GM19099 (cell line): ENCODE data around the gene OBSL1.

ENCODE experiments used
- POLR2A ChIP-seq: IDR thresholded peaks from 3 replicates; pipeline ENCODE4 v1.6.1; 2011; ENCODE audit warnings: low read depth; ENCODE audit not compliant: insufficient read length; ENCODE audit errors: extremely low read depth

Gene OBSL1

DNA sequence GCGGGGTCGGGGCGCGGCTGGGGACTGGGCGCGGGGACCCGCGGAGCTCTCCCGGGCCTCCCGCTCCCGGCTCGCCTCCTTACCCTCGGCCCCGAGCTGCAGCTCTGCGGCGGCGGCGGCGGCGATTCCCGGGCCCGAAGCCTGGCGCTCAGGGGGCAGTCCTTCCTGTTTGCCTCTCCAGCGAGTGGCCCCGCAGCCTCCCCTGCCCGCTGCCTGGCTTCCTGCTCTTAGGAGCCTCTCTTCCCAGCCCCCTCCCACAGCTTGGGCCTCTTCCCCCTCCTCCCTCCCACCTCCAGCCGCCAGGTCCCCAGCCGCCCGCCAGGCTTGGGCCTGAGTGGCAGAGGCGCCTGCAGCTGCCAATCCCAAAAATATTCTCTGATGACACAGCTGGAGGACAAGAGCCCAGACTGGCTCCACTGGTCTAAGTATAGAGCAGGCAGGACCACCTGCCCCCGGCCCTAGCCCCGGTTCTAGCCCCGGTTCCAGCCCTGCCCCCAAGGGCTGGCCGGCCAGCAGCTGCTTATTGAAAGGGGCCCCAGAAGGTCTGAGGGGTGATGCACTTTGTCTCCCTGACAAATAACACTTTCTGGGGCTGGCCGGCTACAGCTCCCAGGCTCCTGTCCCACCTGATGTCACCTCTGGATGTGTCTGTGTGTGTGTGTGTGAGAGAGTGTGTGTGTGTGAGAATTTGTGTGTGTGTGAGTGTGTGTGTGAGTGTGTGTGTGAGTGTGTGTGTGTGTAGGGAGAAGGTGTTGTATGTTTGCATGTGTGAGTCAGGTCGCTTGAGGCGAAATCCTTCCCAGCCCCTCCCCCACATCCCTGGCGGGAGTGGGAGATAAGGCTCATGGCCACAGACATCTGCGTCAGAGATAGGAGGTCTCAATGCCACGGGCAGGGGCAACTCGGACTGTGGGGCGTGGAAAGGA, at the start of gene OBSL1:
Gene OBSL1, minus strand, starts transcription at position 229 of the 926 bp plus-strand sequence. CDS start 307 bp downstream, outside the sequence.
- TF ChIP-seq POLR2A: no peak

DNA sequence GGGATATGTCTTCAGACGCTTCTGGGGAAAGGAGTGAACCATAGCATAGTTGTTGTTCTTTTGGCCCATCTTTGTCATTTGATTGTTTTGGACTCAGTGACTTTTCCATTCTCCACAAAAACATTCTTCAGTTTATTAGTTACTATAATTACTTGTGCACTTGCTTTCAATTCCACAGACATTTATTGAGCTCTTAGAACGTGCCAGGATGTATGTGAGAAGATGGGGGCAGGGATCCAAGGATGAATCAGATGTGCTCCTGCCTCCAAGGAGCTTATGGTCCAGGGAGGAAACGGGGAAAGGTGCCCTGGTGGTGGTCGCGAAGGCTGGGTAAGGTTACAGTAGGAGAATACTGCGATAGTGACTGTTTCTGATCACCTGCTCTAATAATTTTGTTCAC, 49.2 kb upstream of the OBSL1 start:
- no peak for TF ChIP-seq POLR2A

DNA sequence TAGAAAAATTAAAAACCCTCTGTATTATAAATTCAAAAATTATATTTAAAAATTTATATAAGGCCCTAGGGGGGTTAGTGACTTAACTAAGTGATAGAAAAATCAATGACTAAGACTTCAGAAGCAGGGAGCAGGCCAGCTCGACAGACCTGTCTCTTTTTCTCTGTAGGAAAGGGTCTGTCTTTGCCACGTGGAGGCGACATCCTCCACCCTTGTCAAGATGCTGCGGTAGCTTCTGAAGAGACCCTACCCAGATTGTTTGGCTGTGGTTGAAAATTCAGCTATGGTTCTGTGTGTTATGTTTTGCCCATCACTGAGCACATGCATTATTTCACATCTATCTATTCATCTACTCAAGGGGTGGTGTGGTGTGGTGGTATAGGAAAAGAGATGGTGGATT, 47.9 kb upstream of the OBSL1 start:
- no peak for TF ChIP-seq POLR2A

DNA sequence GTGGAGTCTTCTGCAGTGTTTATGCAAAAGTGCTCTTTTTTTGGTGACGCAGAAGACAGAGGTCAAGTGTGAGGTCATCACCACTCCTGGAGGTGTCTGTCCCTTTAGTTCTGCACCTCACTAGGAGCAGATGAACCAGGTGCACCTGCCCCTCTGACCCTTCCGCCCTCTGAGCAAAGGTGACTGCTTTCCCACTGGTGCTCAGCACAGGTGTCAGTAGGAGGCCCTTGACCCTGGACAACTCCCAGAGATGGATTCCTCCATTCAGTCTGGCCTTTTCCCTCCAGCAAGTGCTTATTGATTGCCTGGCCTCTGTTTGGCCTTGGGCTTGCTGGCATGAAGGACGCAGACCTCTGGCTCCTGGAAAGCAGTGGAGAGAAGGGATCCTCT, 47.4 kb upstream of the OBSL1 start:
- TF ChIP-seq POLR2A: no peak

DNA sequence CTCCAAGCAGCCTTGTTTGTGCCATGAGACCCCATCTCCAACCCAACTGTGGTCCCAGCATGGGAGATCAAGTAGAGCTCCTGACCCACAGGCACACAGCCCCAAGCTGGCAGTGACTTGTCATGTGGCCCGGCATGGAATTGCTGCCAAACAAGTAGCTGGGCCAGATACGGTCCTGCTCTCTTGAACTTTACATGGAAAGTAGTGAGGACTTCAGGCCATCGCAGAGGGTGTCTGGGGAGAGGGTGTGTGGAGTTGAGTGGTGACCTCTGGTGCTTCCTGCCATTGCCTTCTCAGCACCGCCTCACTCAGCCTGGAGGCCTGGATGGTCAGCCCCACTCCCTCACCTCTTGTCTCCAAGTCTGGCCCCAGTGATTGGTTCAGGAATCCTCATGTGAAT, 45.2 kb upstream of the OBSL1 start:
- TF ChIP-seq POLR2A: no peak

DNA sequence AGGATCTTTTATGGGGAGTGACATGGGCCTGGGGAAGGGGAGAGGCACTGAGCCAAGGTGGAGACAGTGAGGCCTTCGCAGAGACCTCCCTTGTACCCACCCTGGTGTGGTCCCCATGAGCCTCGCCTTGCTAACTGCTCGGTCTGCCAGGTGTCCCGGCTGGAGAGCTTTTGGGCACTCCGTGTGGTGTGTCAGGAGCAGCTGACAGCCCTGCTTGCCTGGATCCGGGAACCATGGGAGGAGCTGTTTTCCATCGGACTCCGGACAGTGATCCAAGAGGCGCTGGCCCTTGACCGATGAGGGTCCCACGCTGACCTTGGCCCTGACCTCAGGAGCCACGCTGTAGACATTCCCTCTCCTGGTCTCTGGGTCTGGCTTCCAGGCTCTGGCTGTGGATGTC, 44.6 kb upstream of the OBSL1 start:
- TF ChIP-seq POLR2A: no peak

DNA sequence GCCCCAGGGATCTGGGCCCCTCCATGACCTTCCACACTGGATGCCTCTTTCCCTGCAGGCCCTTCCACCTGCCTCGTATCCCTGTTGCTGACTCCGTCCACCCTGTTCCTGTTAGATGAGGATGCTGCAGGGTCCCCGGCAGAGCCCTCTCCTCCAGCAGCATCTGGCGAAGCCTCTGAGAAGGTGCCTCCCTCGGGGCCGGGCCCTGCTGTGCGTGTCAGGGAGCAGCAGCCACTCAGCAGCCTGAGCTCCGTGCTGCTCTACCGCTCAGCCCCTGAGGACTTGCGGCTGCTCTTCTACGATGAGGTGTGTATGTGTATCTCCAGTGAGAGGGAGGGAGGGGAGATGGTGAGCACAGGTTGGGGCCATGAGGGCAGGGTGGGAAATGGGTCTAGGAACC, 43.7 kb upstream of the OBSL1 start:
- no peak for TF ChIP-seq POLR2A

DNA sequence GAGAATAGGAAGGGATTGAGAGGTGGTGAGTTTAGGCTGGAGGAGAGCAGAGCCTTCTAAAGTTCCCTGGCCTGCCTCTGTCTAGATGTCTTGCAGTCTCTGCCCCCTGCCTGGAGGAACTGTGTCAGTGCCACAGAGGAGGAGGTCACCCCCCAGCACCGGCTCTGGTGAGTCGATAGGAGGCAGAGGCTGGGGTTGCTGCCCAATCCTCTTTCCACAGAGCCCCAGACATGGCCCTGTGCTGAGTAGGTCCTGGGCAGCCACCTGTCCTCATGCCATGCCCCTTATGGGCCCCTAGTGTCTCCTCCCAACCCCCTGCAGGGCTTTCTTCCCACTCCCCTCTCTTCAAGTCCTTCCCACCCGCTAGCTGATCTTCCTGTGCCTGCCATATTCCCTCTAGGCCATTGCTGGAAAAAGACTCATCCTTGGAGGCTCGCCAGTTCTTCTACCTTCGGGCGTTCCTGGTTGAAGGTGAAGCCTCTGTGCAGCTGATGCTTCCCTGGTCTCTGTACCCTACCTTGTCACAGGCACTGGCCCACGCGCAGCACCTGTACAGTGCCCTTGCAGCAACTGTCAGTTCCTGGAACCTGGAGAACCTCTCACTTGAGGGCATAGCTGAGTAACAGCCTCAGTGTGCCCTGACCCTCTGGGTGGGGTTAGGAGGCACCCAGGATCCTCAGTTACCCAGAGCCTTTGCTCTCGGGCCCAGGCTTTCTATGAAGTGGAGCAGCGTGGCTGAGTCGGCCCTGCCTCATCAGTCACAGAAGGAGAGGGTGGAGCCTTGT, 42.9 kb upstream of the OBSL1 start:
- no peak for TF ChIP-seq POLR2A

DNA sequence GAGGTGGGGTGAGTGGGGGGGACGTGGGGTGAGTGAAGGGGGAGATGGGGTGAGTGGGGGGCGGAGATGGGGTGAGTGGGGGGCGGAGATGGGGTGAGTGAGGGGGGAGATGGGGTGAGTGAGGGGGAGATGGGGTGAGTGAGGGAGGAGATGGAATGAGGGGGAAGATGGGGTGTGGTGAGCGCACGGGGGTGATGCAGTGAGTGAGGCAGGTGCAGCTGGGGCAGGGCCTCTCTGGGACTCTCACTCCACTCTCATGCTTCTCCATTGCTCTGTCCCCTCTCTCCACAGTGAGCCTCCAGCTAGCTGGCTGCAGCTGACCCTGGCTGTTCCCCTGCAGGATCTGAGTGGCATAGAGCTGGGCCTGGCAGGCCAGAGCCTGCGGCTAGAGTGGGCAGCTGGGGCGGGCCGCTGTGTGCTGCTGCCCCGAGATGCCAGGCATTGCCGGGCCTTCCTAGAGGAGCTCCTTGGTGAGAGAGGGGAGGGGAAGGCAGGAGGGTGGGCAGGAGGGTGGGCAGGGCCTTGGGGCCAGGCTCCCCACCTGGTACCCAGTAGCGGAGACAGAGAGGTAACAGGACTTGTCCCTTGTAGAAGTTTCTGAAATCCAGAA, 42.2 kb upstream of the OBSL1 start:
- no peak for TF ChIP-seq POLR2A

DNA sequence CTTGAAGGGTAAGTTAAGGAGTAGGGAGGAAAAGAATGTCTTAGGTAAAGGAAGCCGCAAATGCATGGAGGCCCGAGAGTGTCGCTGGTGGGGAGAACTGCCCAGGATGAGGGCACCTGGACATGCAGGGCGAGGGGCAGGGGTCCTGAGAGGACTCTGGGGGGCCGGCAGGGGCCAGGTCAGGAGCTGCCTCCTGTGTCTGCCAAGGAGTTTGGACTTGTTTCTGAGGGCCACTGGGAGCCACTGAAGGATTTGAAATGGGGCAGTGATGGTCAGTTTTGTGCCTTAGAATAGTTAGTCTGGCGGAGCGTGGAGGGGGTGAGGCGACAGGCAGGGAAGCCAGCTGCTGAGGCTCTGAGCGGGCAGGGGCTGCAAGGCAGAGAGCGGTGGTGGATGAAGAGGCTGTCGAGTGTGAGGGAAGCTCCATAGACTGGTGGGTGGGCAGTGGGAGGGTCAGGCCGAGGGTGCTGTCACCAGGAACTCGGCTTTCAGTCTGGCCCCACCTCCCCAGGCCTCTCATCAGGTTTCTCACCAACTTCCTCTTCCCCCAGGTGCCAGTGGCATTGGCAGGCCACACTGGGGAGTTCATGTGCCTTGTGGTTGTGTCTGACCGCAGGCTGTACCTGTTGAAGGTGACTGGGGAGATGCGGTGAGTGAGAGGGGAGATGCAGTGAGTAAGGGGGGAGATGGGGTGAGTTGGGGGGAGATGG, 41.4 kb upstream of the OBSL1 start:
- TF ChIP-seq POLR2A: no peak

DNA sequence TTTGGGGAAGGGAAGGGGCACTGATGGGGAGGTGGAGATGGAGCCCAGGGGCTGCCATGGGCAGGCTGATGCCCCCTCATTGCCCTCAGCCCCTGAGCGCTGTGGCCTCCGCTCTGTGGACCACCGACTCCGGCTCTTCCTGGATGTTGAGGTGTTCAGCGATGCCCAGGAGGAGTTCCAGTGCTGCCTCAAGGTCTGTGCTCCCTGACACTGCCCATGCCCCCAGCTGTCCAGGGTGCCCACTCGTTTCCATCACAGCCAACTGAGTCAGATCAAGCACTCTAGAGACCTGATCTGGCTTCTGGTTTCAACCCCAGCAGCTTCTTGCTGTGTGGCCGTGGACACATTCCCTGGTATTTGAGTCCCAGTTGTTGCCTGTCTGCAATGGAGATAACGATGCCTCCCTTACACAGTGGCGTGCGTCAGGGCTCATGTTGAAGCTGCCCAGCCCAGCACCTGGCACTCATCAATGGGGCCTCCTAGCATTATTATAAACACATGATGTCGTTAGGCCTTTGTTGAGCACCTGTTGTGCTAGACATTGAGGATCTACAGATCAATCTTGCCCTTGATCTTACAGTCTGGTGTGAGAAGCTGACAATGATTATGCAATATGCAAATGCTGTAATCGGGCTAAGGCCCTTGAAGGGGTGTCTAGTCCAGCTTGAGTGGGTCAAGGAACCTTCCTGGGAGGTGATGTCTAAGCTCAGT, 40.7 kb upstream of the OBSL1 start:
- no peak for TF ChIP-seq POLR2A

DNA sequence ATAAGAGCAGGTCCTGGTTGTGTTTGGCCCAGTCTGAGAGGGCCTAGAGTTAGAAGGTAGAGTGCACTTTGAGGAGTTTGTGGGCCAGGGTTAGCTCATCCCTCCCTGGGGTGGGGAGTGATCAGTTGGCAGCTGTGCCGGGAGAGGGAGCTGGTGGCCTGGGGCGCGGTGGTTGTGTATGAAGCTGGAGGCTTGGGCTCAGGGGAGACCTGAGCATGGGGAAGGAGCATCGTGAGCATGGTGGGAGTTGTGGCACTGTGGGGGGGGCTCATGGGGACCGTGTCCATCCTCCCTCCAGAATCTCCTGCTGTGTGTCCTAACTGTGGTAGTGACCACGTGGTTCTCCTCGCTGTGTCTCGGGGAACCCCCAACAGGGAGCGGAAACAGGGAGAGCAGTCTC, 40.0 kb upstream of the OBSL1 start:
- no peak for TF ChIP-seq POLR2A

DNA sequence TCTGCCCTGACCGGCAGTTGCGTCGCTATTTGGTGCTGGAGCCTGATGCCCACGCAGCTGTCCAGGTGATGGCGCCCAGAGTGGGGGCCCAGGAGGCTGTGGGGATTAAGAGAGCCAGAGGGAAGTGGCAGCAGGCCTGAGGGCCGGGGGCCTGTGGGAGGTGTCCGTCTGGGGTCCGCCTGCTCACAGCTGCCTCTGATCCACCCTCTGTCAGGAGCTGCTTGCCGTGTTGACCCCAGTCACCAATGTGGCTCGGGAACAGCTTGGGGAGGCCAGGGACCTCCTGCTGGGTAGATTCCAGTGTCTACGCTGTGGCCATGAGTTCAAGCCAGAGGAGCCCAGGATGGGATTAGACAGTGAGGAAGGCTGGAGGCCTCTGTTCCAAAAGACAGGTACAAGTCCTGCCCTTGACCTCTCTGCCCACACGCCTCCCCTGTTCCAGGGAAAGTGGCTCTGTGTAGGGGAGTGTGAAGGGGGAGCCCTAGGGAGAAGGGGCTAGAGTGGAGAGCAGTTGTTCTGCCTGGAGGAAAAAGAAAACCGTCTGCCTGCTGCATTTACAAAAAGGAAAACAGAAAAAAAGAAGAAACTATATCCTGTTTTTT, 37.9 kb upstream of the OBSL1 start:
- no peak for TF ChIP-seq POLR2A

DNA sequence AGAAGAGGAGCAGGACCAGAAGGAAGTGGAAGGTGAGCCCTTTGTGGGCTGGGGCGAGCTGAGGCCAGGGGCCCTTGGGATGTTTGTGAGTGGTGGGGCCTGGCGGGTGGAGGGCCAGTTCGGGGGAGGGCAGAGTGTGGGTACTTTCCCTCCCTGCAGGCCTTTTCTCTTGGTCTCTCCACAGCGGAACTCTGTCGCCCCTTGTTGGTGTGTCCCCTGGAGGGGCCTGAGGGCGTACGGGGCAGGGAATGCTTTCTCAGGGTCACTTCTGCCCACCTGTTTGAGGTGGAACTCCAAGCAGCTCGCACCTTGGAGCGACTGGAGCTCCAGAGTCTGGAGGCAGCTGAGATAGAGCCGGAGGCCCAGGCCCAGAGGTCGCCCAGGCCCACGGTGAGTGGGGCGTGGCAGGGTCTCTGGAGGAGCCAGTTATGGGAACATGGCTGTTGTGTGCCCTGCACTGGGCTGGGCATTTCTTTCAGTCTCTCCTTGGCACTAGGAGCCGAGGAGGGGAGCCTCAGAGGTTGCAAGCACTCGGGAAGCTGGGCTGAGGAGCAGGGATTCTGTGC, 37.1 kb upstream of the OBSL1 start:
- no peak for TF ChIP-seq POLR2A

DNA sequence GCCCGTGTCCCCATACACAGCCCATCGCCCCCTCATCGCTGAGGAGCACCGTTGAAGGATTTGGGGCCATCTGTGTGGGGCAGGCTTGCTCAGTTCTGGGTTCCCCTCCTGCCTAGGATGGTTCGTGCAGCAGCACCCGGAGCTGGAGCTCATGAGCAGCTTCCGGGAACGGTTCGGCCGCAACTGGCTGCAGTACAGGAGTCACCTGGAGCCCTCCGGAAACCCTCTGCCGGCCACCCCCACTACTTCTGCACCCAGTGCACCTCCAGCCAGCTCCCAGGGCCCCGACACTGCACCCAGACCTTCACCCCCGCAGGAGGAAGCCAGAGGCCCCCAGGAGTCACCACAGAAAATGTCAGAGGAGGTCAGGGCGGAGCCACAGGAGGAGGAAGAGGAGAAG, 36.6 kb upstream of the OBSL1 start:
- no peak for TF ChIP-seq POLR2A
